KMS-11 (cell line): ENCODE measurements around the gene CHTF8.
A peak's percentile ranks its signal among the peaks of the same experiment; 100 is the strongest.
"Not testable (repeated sequence)": the region's sequence is repeated elsewhere in the genome, so short reads cannot be mapped to it uniquely, and the experiment has no call there.

Source experiments
- H2AFZ ChIP-seq: fragments of 200-600 bp; sonication (generic); 2 replicates; pipeline ENCODE4 v1.6.1; 2016; ENCODE audit warnings: antibody characterized with exemption, mixed run types, low read depth
- H3K27ac ChIP-seq: fragments of 200-600 bp; sonication (generic); 2 replicates; pipeline ENCODE4 v1.6.1; 2016; ENCODE audit warnings: mild to moderate bottlenecking, mixed run types
- H3K27me3 ChIP-seq: fragments of 200-600 bp; sonication (generic); 2 replicates; pipeline ENCODE4 v1.6.1; 2017; ENCODE audit warnings: mild to moderate bottlenecking, low read depth, mixed run types, moderate library complexity; ENCODE audit not compliant: insufficient read depth
- H3K36me3 ChIP-seq: fragments of 200-600 bp; sonication (generic); 2 replicates; pipeline ENCODE4 v1.6.1; 2017; ENCODE audit warnings: mild to moderate bottlenecking, mixed run types; ENCODE audit not compliant: insufficient read depth
- H3K4me1 ChIP-seq: fragments of 200-600 bp; sonication (generic); 2 replicates; pipeline ENCODE4 v1.6.1; 2016; ENCODE audit warnings: mild to moderate bottlenecking, low read depth, mixed run types; ENCODE audit not compliant: poor library complexity, severe bottlenecking
- H3K4me2 ChIP-seq: fragments of 200-600 bp; sonication (generic); 2 replicates; pipeline ENCODE4 v1.7.0; 2016; ENCODE audit warnings: mild to moderate bottlenecking, mixed run types
- H3K4me3 ChIP-seq: fragments of 200-600 bp; sonication (generic); IDR thresholded peaks from 2 replicates; pipeline ENCODE4 v1.6.1; 2017; ENCODE audit warnings: low read depth, low read length, mixed read lengths; ENCODE audit not compliant: insufficient read depth
- H3K79me2 ChIP-seq: fragments of 200-600 bp; sonication (generic); 2 replicates; pipeline ENCODE4 v1.6.1; 2016; ENCODE audit warnings: low read depth, mixed run types; ENCODE audit not compliant: insufficient read depth
- H3K9ac ChIP-seq: fragments of 200-600 bp; sonication (generic); 2 replicates; pipeline ENCODE4 v1.6.1; 2016; ENCODE audit warnings: mild to moderate bottlenecking, mixed run types
- H4K20me1 ChIP-seq: fragments of 200-600 bp; sonication (generic); 2 replicates; pipeline ENCODE4 v1.6.1; 2016; ENCODE audit warnings: mild to moderate bottlenecking, mixed run types; ENCODE audit not compliant: insufficient read depth
- TF ChIP-seq, protein P1 (sequence below): fragments of 200-600 bp; sonication (generic); conservative IDR thresholded peaks from 2 replicates; pipeline ENCODE4 v1.6.1; 2017; ENCODE audit warnings: low read depth, mild to moderate bottlenecking, antibody characterized with exemption, low read length, moderate library complexity, mixed read lengths

Gene CHTF8

DNA sequence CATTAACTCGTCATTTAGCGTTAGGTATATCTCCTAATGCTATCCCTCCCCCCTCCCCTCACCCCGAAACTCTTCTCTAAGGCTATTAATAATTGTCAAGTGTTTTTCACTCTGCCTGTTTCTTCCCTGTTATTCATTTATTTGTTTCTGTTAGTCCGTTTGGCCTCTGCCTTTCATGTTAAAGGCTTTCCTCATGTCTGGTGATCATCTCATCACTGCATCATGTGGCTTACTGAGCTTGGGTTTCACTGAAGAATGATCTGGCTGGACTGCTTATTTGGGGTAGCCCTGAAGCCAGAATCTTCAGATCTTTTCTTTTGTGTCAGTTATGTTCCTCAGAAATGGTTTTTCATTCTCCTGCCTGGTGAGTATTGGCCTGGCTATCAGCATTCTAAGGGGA lies 9.5 kb upstream of the CHTF8 start:
- Histone ChIP-seq H2AFZ (no peak overlapping the region), H3K27me3 (no peaks in the 10 kb centered on the region), H3K36me3 (peaks cover 22% of the 10 kb centered on the region; the same call in 1 of the 2 replicates), H3K4me1 (no peaks in the 10 kb centered on the region), H3K79me2 (peaks cover 18% of the 10 kb centered on the region; the same call in 1 of the 2 replicates), H3K27ac (no peak overlapping the region), H4K20me1 (no peaks in the 10 kb centered on the region), H3K4me3 (no peak overlapping the region), H3K4me2 (no peak overlapping the region), H3K9ac (no peak overlapping the region)
- TF ChIP-seq, protein P1, sequence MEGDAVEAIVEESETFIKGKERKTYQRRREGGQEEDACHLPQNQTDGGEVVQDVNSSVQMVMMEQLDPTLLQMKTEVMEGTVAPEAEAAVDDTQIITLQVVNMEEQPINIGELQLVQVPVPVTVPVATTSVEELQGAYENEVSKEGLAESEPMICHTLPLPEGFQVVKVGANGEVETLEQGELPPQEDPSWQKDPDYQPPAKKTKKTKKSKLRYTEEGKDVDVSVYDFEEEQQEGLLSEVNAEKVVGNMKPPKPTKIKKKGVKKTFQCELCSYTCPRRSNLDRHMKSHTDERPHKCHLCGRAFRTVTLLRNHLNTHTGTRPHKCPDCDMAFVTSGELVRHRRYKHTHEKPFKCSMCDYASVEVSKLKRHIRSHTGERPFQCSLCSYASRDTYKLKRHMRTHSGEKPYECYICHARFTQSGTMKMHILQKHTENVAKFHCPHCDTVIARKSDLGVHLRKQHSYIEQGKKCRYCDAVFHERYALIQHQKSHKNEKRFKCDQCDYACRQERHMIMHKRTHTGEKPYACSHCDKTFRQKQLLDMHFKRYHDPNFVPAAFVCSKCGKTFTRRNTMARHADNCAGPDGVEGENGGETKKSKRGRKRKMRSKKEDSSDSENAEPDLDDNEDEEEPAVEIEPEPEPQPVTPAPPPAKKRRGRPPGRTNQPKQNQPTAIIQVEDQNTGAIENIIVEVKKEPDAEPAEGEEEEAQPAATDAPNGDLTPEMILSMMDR = no peak

DNA sequence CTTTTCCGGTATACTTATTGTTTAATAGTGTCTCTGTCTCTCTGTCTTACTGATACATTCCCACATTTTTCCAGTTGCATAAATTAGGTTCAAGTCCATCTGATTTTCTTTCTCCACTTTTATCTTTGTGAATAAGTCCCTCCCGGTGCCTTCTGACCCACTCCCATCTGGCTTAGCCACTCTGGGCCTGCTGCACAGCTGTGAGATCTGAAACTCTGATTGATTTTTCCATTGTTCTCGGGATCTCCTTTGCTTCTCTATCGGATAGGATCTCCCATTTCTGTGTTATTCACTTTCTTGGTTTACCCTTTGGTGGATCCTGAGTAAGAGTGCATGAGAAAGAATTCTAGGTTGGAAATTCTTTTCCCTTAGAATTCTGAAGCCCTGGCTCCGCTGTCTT lies 8.6 kb upstream of the CHTF8 start:
- Histone ChIP-seq H3K36me3 (peaks cover 19% of the 10 kb centered on the region; the same call in 1 of the 2 replicates), H3K79me2 (peaks cover 21% of the 10 kb centered on the region; the same call in 1 of the 2 replicates), H2AFZ (no peak overlapping the region), H3K9ac (no peak overlapping the region), H3K27me3 (no peaks in the 10 kb centered on the region), H4K20me1 (no peaks in the 10 kb centered on the region), H3K4me2 (no peak overlapping the region), H3K27ac (no peak overlapping the region), H3K4me3 (no peak overlapping the region), H3K4me1 (no peaks in the 10 kb centered on the region)
- TF ChIP-seq, protein P1 = no peak

DNA sequence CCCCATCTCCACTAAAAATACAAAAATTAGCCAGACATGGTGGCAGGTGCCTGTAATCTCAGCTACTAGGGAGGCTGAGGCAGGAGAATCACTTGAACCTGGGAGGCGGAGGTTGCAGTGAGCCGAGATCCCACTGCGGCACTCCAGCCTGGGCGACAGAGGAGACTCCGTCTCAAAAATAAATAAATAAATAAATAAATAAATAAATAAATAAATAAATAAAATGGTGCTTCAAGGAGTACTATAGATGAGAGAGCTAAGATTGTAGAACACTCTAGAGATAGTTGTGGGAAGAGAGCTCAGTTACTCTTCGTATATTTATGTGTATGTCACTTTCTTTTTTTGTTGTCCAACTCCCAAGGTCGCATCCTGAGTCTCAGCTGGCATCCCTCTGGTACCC lies 7.1 kb upstream of the CHTF8 start:
- H3K27ac ChIP-seq, H3K27me3 ChIP-seq, H3K9ac ChIP-seq, H3K4me1 ChIP-seq, H3K4me2 ChIP-seq, H2AFZ ChIP-seq, H4K20me1 ChIP-seq, H3K4me3 ChIP-seq: not testable (repeated sequence)
- Histone ChIP-seq H3K36me3 (peaks cover 19% of the 10 kb centered on the region; the same call in 1 of the 2 replicates), H3K79me2 (peaks cover 37% of the 10 kb centered on the region; the same call in 1 of the 2 replicates)

DNA sequence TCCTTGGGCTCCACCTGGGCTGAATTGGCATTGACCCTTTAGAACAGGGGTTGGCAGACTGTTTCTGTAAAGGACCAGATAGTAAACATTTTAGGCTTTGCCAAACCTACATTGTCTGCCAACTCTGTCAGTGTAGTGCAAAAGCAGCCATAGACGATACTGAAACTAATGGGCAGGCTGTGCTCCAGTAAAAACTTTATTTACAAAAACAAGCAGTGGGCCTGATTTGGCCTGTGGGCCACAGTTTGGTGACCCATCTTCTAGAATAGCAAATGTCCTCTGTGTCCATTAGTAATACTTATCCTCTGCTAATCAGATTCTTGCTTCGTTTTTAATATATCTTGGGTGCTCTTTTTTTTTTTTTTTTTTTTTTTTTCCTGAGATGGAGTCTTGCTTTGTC lies 6.2 kb upstream of the CHTF8 start:
- Histone ChIP-seq H2AFZ (no peak overlapping the region), H3K36me3 (peaks cover 19% of the 10 kb centered on the region; the same call in 1 of the 2 replicates), H3K27me3 (no peaks in the 10 kb centered on the region), H3K27ac (no peak overlapping the region), H4K20me1 (no peaks in the 10 kb centered on the region), H3K9ac (no peak overlapping the region), H3K4me1 (peaks cover 17% of the 10 kb centered on the region), H3K4me3 (no peak overlapping the region), H3K4me2 (no peak overlapping the region), H3K79me2 (peaks cover 46% of the 10 kb centered on the region; the same call in 1 of the 2 replicates)
- TF ChIP-seq, protein P1 = no peak

DNA sequence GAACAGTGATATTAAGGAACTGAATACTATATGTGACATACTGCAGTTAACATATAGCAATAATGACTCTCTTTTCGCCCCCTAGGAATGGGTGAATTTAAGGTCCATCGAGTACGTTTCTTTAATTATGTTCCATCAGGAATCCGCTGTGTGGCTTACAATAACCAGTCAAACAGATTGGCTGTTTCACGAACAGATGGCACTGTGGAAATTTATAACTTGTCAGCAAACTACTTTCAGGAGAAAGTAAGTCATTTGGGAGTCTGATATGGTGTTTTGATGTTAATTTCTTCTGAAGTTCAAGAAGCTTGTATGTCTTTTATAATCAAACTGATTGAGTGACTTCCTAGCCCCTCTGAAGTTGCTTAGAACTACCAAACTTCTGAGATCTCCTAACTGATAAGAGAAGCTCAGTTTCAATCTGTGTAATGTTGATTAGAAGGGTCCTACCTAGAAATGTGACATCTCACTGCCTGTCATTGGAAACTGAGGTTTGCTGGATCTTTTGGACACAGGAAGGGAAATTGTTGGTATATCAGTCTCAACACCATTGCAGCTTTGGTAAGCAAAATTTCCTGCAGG lies 1.1 kb upstream of the CHTF8 start:
- peaks cover 24% of the 10 kb centered on the region for H3K4me1 ChIP-seq
- no peak overlapping the region for H3K4me3 ChIP-seq
- H3K27ac ChIP-seq = peak overlapping the region; percentile 37; the same call in 1 of the 2 replicates
- TF ChIP-seq, protein P1 = no peak
- no peaks in the 10 kb centered on the region for H4K20me1 ChIP-seq
- H3K79me2 ChIP-seq = peaks cover 77% of the 10 kb centered on the region
- no peaks in the 10 kb centered on the region for H3K27me3 ChIP-seq
- peak overlapping the region; percentile 81; the same call in 1 of the 2 replicates for H3K9ac ChIP-seq
- H2AFZ ChIP-seq = no peak overlapping the region; the same call in 1 of the 2 replicates
- H3K36me3 ChIP-seq = peaks cover 7% of the 10 kb centered on the region; the same call in 1 of the 2 replicates
- peak overlapping the region; percentile 86 for H3K4me2 ChIP-seq
